Transverse colon (tissue), 4 donors: ENCODE data around the gene RNF150. TPM values are rescaled to one million over a fixed set of nuclear protein-coding genes. Genes with fewer than 3 reads are reported as not detected.
A peak's percentile ranks its signal among the peaks of the same experiment; 100 is the strongest.

Experiments
- DNase-seq: peaks from one replicate; pipeline ENCODE4 v3.0.0-alpha.2; 2019
- H3K27ac ChIP-seq, 4 donors: fragments of 200-600 bp; sonication (generic); 2 replicates each; pipeline ENCODE4 v1.5.1; 2016 to 2018; ENCODE audit warnings: inconsistent platforms in 4 of 4
- H3K27me3 ChIP-seq: fragments of 200-600 bp; sonication (generic); 2 replicates; pipeline ENCODE4 v1.5.1; 2017; ENCODE audit warnings: inconsistent platforms
- H3K36me3 ChIP-seq, 4 donors: fragments of 200-600 bp; sonication (generic); 2 replicates each; pipeline ENCODE4 v1.5.1; 2017 to 2019; ENCODE audit warnings: inconsistent platforms in 4 of 4
- H3K4me1 ChIP-seq, 4 donors: fragments of 200-600 bp; sonication (generic); 2 replicates each; pipeline ENCODE4 v1.5.1; 2017 to 2020; ENCODE audit warnings: inconsistent platforms in 4 of 4
- H3K4me3 ChIP-seq, 4 donors: fragments of 200-600 bp; sonication (generic); 1 replicate in 1 of 4; 2 replicates in 3 of 4; pipeline versions ENCODE4 v1.5.1 to v1.6.1; 2017 to 2019; ENCODE audit warnings: inconsistent platforms in 4 of 4
- H3K9me3 ChIP-seq, 2 donors: fragments of 200-600 bp; sonication (generic); 2 replicates each; pipeline ENCODE4 v1.5.1; 2017 to 2019; ENCODE audit warnings: inconsistent platforms in 2 of 2
- EP300 ChIP-seq: sonication (generic); formaldehyde crosslinking; IDR thresholded peaks from one replicate; pipeline ENCODE4 v1.6.1; 2017; ENCODE audit warnings: antibody characterized with exemption, low read depth
- POLR2A ChIP-seq: fragments of 450-650 bp; IDR thresholded peaks from one replicate; pipeline ENCODE4 v1.6.1; 2016; ENCODE audit warnings: antibody characterized with exemption, mild to moderate bottlenecking, moderate library complexity
- POLR2AphosphoS5 ChIP-seq, 3 donors: sonication (generic); formaldehyde crosslinking; IDR thresholded peaks; one replicate each; pipeline ENCODE4 v1.6.1; 2016; ENCODE audit warnings: antibody characterized with exemption in 3 of 3
- WGBS, 2 donors: methylation state at CpG; one replicate each; pipeline ENCODE4 v1.1.5; 2018; ENCODE audit warnings: low coverage in 1 of 2; 5-methylcytosine and 5-hydroxymethylcytosine counted together
- in situ Hi-C, 4 donors: fragments of 200-750 bp; cut with MboI; loops; one replicate each; pipeline versions ENCODE4 v1.15.0 to v1.15.1; 2017; ENCODE audit warnings: low sequenced_read_pairs in 3 of 4, low pct_ligation_motif_present in 1 of 4, low pct_unique_long_range_greater_than_20kb in 1 of 4
- intact Hi-C: fragments of 100-400 bp; cut with DNase I; formaldehyde crosslinking; loops from one replicate; pipeline ENCODE4 v1.15.1; 2023; ENCODE audit warnings: low total_unique reads
- total RNA-seq, 4 donors: library from RNA; depleted of rRNA; stranded (reverse); fragments of >200 nt; gene quantifications; one replicate each; pipeline ENCODE4 v1.1.0, GENCODE V29; 2016
- TF ChIP-seq, protein P1 (sequence below), 5 experiments: fragments of 200-600 bp in 3 of 5; fragments of 450-650 bp in 2 of 5; sonication (generic) in 3 of 5; IDR thresholded peaks; 1 replicate in 2 of 5; 2 replicates in 3 of 5; pipeline ENCODE4 v1.5.1; 2016 to 2017; ENCODE audit warnings: antibody characterized with exemption in 5 of 5, inconsistent platforms in 3 of 5, mild to moderate bottlenecking in 2 of 5, moderate library complexity in 1 of 5

Gene RNF150
- total RNA-seq, 4 donors from 2014 or later = 2.8 to 15.3 (median 7.9) TPM

DNA sequence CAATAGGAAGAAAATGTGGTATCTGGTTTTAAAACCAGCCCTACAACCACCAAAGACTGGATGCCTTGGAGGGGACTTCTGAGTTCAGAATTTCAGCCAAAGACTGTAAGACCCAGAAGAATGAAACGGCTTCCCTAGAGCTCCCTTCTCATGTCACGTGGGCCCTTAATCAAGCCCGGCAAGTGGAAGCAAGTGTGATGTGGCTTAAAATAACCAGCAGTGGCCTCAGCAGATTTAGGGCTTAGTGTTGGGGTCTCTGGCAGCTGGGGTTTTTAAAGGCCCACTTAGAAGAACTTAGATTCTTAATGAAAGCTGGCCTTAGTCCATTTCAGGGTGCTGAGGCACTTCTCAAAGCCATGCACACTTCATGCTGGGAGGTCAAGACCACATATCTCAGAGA lies 265.9 kb downstream of the RNF150 start:
- intact Hi-C loops (no loop called here), in situ Hi-C loops (loop anchor here (10.0 to 25.0 kb wide), 4 partner anchors 267 to 505 kb away; partner anchors contain the start of genes RNF150 (in 2 of the 4) and SCOC (in 2 of the 4))

DNA sequence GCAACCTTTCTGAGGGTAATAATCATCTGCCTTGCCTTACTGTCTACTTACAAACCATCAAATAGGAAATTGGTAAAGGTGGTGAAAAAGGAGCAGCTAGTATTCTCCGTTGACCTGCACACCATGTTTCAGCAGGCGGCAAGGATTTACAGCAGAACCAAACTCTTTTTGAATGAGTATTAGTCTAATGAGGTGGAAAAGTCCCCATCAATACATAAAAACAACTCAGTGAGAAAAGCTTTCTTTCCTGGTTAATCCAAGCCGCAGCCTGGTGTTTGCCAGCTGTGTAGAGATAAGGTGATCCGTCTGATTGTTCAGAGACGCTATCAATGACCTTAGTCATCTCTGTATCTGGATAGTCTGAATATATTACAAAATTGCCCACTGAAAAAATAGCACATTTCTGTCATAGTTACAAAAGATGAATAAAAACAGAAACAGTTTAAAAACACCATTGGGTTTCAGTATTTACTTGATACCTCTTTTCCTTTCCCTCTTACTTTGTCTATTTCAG lies 266.7 kb downstream of the RNF150 start:
- Histone ChIP-seq H3K27me3 (no peaks in the 10 kb centered on the region), H3K4me3 (no peak overlapping the region), H3K9me3 (no peaks in the 10 kb centered on the region), H3K27ac (peak overlapping the region in 1 of 4 donors; percentile 30), H3K36me3 (no peaks in the 10 kb centered on the region), H3K4me1 (no peaks in the 10 kb centered on the region)
- in situ Hi-C loops = loop anchor here (10.0 to 25.0 kb wide), 4 partner anchors 268 to 504 kb away; partner anchors contain the start of genes RNF150 (in 2 of the 4) and SCOC (in 2 of the 4)
- intact Hi-C loops = no loop called here
- WGBS, 2 donors = 70 to 82% methylated on average over 5 of the region's 5 CpGs
- no peak for DNase-seq
- TF ChIP-seq EP300 (no peak), POLR2AphosphoS5 (IDR thresholded peaks at IDR 0.05) (no peak), POLR2A (no peak)
- TF ChIP-seq, protein P1, sequence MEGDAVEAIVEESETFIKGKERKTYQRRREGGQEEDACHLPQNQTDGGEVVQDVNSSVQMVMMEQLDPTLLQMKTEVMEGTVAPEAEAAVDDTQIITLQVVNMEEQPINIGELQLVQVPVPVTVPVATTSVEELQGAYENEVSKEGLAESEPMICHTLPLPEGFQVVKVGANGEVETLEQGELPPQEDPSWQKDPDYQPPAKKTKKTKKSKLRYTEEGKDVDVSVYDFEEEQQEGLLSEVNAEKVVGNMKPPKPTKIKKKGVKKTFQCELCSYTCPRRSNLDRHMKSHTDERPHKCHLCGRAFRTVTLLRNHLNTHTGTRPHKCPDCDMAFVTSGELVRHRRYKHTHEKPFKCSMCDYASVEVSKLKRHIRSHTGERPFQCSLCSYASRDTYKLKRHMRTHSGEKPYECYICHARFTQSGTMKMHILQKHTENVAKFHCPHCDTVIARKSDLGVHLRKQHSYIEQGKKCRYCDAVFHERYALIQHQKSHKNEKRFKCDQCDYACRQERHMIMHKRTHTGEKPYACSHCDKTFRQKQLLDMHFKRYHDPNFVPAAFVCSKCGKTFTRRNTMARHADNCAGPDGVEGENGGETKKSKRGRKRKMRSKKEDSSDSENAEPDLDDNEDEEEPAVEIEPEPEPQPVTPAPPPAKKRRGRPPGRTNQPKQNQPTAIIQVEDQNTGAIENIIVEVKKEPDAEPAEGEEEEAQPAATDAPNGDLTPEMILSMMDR (IDR thresholded peaks at IDR 0.05) = no peak

More for the DNA sequence above, 265.9 kb downstream of the RNF150 start:
- Histone ChIP-seq H3K4me1 (no peaks in the 10 kb centered on the region), H3K27me3 (no peaks in the 10 kb centered on the region), H3K36me3 (no peaks in the 10 kb centered on the region), H3K4me3 (no peak overlapping the region), H3K27ac (no peak overlapping the region), H3K9me3 (no peaks in the 10 kb centered on the region)
- TF ChIP-seq POLR2AphosphoS5 (IDR thresholded peaks at IDR 0.05) (no peak), EP300 (no peak), POLR2A (no peak)
- TF ChIP-seq, protein P1 (IDR thresholded peaks at IDR 0.05) = no peak
- WGBS, 2 donors = 78% methylated on average over 3 of the region's 3 CpGs
- DNase-seq = no peak

GRCh38 chr4:140865253-140866217 lies 267.7 kb downstream of the RNF150 start:
- in situ Hi-C loops = loop anchor here (10.0 to 25.0 kb wide), 4 partner anchors 269 to 503 kb away; partner anchors contain the start of genes RNF150 (in 2 of the 4) and SCOC (in 2 of the 4)
- Histone ChIP-seq H3K4me3 (no peak overlapping the region), H3K36me3 (no peaks in the 10 kb centered on the region), H3K27ac (peak overlapping the region in 1 of 4 donors; percentile 30), H3K9me3 (no peaks in the 10 kb centered on the region), H3K27me3 (no peaks in the 10 kb centered on the region), H3K4me1 (no peaks in the 10 kb centered on the region)
- WGBS, 2 donors = 69 to 73% methylated on average over 3 to 7 of the region's 7 CpGs
- TF ChIP-seq POLR2AphosphoS5 (IDR thresholded peaks at IDR 0.05) = no peak
- TF ChIP-seq POLR2A = no peak
- no peak for TF ChIP-seq EP300
- TF ChIP-seq, protein P1 (IDR thresholded peaks at IDR 0.05) = no peak
- no peak for DNase-seq
- intact Hi-C loops = no loop called here

DNA sequence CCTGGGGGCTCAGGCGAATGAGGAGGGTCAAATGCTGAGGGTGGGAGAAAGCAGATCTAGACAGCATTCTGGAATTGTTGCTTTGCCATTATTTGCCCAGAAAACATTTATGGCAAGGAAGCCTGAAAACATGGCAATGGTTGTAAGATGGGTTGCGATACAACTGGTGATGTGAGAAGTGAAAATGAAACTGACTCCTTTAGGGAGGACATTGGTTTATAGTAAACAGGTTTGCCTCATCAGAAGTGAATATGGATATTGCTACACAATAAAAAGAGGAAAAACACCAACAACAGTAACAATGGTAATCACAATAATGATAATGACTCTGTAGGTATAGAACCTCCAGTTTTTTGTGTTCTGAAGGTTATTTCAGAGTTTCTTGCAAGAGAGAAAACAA lies 270.1 kb downstream of the RNF150 start:
- in situ Hi-C loops = loop anchor here (10.0 to 25.0 kb wide), 4 partner anchors 272 to 501 kb away; partner anchors contain the start of genes RNF150 (in 2 of the 4) and SCOC (in 2 of the 4)

More for the DNA sequence above, 270.1 kb downstream of the RNF150 start:
- no peak for TF ChIP-seq EP300
- no peak for TF ChIP-seq POLR2AphosphoS5 (IDR thresholded peaks at IDR 0.05)
- TF ChIP-seq, protein P1 (IDR thresholded peaks at IDR 0.05) = no peak
- TF ChIP-seq POLR2A = no peak
- no peaks in the 10 kb centered on the region for H3K4me1 ChIP-seq
- H3K36me3 ChIP-seq = no peaks in the 10 kb centered on the region
- intact Hi-C loops = no loop called here
- H3K27ac ChIP-seq = no peak overlapping the region
- WGBS, 2 donors = 78 to 83% methylated on average over 2 of the region's 2 CpGs
- no peak for DNase-seq
- no peaks in the 10 kb centered on the region for H3K27me3 ChIP-seq
- no peak overlapping the region for H3K4me3 ChIP-seq
- H3K9me3 ChIP-seq = no peaks in the 10 kb centered on the region
